NCI-H82 (cell line): ENCODE data around the gene DAPK2.
"Not testable (repeated sequence)": the region's sequence is repeated elsewhere in the genome, so short reads cannot be mapped to it uniquely, and the experiment has no call there.

Source experiments
- DNase-seq: peaks from one replicate; lab custom pipeline; 2025; lab: John Stamatoyannopoulos, UW

Gene DAPK2

GRCh38 chr15:64053674-64054073 is 7.4 kb upstream of the DAPK2 start:
- DNase-seq = not testable (repeated sequence)

GRCh38 chr15:64052925-64053491 is 6.7 kb upstream of the DAPK2 start:
- DNase-seq = no peak

- DNase-seq = no peak
These were observed 5.3 kb upstream of the DAPK2 start for GRCh38 chr15:64051407-64052259.

- DNase-seq = no peak
These were observed 4.8 kb upstream of the DAPK2 start for GRCh38 chr15:64051093-64051402.

- peak; percentile 20 for DNase-seq
These were observed 4.2 kb upstream of the DAPK2 start for GRCh38 chr15:64050281-64051092.

GRCh38 chr15:64048781-64049460 is 2.6 kb upstream of the DAPK2 start:
- DNase-seq = no peak

GRCh38 chr15:64045774-64046420 is 388 bp downstream of the DAPK2 start:
- no peak for DNase-seq

- DNase-seq = no peak
These were observed 1.2 kb downstream of the DAPK2 start for GRCh38 chr15:64045101-64045435.

GRCh38 chr15:64044300-64045100 is 1.8 kb downstream of the DAPK2 start:
- DNase-seq = no peak

- DNase-seq = no peak
These were observed 7.2 kb downstream of the DAPK2 start for GRCh38 chr15:64038878-64039610.

- no peak for DNase-seq
These were observed 8.3 kb downstream of the DAPK2 start for GRCh38 chr15:64037966-64038365.

GRCh38 chr15:64037116-64037515 is 9.2 kb downstream of the DAPK2 start:
- DNase-seq = no peak

GRCh38 chr15:64035525-64035924 is 10.8 kb downstream of the DAPK2 start:
- no peak for DNase-seq

GRCh38 chr15:64034519-64034918 is 11.8 kb downstream of the DAPK2 start:
- DNase-seq = no peak

- DNase-seq = no peak
These were observed 14.0 kb downstream of the DAPK2 start for GRCh38 chr15:64032329-64032728.

- DNase-seq = no peak
These were observed 16.2 kb downstream of the DAPK2 start for GRCh38 chr15:64030123-64030522.

- DNase-seq = no peak
These were observed 16.7 kb downstream of the DAPK2 start for GRCh38 chr15:64029633-64030032.

- no peak for DNase-seq
These were observed 17.2 kb downstream of the DAPK2 start for GRCh38 chr15:64029110-64029509.

GRCh38 chr15:64026591-64026990 is 19.7 kb downstream of the DAPK2 start:
- no peak for DNase-seq
